ENCODE data around the gene CIRBP.

Gene CIRBP

GRCh38 chr19:1278713-1279660 lies 9.9 kb downstream of the CIRBP start:
- DNase-seq (ENCODE audit: low read depth in 2 of 3, low spot score in 1 of 3), result no peak

GRCh38 chr19:1279782-1280341 lies 10.7 kb downstream of the CIRBP start:
- peak; percentile 67 to 80 (median 72) for DNase-seq (ENCODE audit: low read depth in 2 of 3, low spot score in 1 of 3)

- DNase-seq (ENCODE audit: low read depth in 2 of 3, low spot score in 1 of 3), result no peak
Measured at GRCh38 chr19:1280636-1281568, 11.8 kb downstream of the CIRBP start.

GRCh38 chr19:1281569-1282287 lies 12.6 kb downstream of the CIRBP start:
- DNase-seq (ENCODE audit: low read depth in 2 of 3, low spot score in 1 of 3), result no peak

GRCh38 chr19:1282588-1283206 lies 13.6 kb downstream of the CIRBP start:
- no peak for DNase-seq (ENCODE audit: low read depth in 2 of 3, low spot score in 1 of 3)

- DNase-seq (ENCODE audit: low read depth in 2 of 3, low spot score in 1 of 3), result no peak
Measured at GRCh38 chr19:1283207-1283916, 14.2 kb downstream of the CIRBP start.

GRCh38 chr19:1283917-1284292 lies 14.8 kb downstream of the CIRBP start:
- DNase-seq (ENCODE audit: low read depth in 2 of 3, low spot score in 1 of 3), result no peak

GRCh38 chr19:1284293-1284978 lies 15.3 kb downstream of the CIRBP start:
- no peak for DNase-seq (ENCODE audit: low read depth in 2 of 3, low spot score in 1 of 3)

- DNase-seq (ENCODE audit: low read depth in 2 of 3, low spot score in 1 of 3), result no peak
Measured at GRCh38 chr19:1284979-1285736, 16.0 kb downstream of the CIRBP start.

GRCh38 chr19:1285737-1286360 lies 16.7 kb downstream of the CIRBP start, which contains the start of gene EFNA2:
Gene EFNA2 (plus strand): TSS chr19:1285873. CDS start chr19:1286169, 296 bp downstream.
- DNase-seq (ENCODE audit: low read depth in 2 of 3, low spot score in 1 of 3), result no peak

- no peak for DNase-seq (ENCODE audit: low read depth in 2 of 3, low spot score in 1 of 3)
Measured at GRCh38 chr19:1286487-1287353, 17.6 kb downstream of the CIRBP start.

- no peak for DNase-seq (ENCODE audit: low read depth in 2 of 3, low spot score in 1 of 3)
Measured at GRCh38 chr19:1287354-1288225, 18.5 kb downstream of the CIRBP start.

- no peak for DNase-seq (ENCODE audit: low read depth in 2 of 3, low spot score in 1 of 3)
Measured at GRCh38 chr19:1288226-1288612, 19.1 kb downstream of the CIRBP start.

- DNase-seq (ENCODE audit: low read depth in 2 of 3, low spot score in 1 of 3), result no peak
Measured at GRCh38 chr19:1288833-1289685, 19.9 kb downstream of the CIRBP start.

- DNase-seq (ENCODE audit: low read depth in 2 of 3, low spot score in 1 of 3), result no peak
Measured at GRCh38 chr19:1289686-1290025, 20.5 kb downstream of the CIRBP start.

All from stimulated activated CD4-positive, alpha-beta T cell treated with anti-CD3 and anti-CD28 coated beads, Interleukin-12 subunit alpha, Interleukin-12 subunit beta, amount 100 ng/mL, for 48 hours (primary cell).